ENCODE measurements around the gene EFEMP2.

GRCh38 chr11:65829459-65829858 is 43.1 kb downstream of the EFEMP2 start:
- no peak for TF ChIP-seq CTCF (IDR thresholded peaks at IDR 0.05; ENCODE audit: insufficient read depth, low read length, poor library complexity, severe bottlenecking)
- no peak for TF ChIP-seq EZH2phosphoT487 (conservative IDR thresholded peaks at IDR 0.05; ENCODE audit: low read length)
